Amniotic epithelial cell (primary cell): ENCODE data around the gene COL26A1.
A peak's percentile ranks its signal among the peaks of the same experiment; 100 is the strongest.

ENCODE experiments used
- DNase-seq: peaks from one replicate; pipeline ENCODE4 v3.0.0-alpha.2; 2010; ENCODE audit warnings: low read depth

The COL26A1 gene

DNA sequence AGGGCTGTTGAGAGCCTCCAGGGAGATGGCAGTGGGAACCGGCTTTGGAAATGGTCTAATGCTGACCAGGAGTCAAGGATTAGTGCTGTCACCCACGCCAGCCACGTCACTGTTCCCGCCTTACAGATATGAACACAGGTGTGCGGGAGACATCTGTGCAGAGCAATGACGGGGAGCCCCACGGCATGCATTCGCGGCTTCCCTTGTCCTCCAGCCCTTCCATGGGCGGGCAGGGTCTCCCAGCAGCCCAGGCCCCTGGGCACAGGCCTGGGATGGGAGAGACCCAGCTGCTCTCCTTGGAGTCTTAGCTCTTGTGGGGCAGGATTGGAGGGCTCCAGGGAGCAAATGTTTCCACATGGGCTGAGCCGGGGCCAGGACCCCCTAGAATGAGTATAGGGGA lies 172.2 kb downstream of the COL26A1 start:
- DNase-seq = no peak

GRCh38 chr7:101535351-101535751 lies 172.7 kb downstream of the COL26A1 start:
- DNase-seq = no peak

GRCh38 chr7:101536232-101536631 lies 173.6 kb downstream of the COL26A1 start:
- DNase-seq = no peak

DNA sequence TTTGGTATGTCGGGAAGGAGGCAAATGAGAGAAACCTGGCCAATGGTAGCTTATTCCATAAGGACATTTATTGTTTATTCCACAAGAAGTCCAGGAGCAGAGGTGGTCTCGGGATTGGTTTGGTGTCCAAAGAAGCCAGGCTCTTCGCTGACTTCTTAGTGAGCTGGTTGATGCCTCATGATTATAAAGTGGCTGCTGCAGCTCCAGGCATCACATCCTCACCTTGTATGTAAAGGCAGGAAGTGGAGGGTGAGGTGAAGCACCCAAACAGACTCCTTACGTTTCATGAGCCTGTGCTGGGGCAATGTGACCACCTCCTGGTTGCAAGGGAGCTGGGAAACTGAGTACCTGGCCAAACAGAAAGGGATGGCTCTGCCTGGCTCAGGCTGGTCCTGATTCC lies 174.0 kb downstream of the COL26A1 start:
- DNase-seq = no peak

DNA sequence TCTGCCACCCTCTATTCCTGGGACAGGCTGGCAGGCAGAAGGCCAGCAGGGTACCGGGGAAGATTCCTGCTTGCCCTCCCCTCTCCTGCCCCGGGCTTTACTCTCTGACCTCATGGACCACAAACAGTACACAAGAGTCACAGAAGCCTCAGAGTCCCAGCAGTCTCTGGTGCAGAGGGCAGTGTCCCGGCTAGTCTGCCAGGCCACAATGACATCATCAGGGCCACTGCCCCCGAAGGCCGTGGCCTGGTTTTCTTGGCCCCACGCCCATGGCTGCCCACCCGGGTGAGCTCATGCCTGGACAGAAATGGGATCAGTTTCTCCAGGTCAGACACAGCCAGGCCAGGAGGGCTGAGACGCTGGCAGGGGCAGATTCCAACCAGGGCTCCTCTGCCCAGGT lies 174.5 kb downstream of the COL26A1 start:
- DNase-seq = peak; percentile 40

DNA sequence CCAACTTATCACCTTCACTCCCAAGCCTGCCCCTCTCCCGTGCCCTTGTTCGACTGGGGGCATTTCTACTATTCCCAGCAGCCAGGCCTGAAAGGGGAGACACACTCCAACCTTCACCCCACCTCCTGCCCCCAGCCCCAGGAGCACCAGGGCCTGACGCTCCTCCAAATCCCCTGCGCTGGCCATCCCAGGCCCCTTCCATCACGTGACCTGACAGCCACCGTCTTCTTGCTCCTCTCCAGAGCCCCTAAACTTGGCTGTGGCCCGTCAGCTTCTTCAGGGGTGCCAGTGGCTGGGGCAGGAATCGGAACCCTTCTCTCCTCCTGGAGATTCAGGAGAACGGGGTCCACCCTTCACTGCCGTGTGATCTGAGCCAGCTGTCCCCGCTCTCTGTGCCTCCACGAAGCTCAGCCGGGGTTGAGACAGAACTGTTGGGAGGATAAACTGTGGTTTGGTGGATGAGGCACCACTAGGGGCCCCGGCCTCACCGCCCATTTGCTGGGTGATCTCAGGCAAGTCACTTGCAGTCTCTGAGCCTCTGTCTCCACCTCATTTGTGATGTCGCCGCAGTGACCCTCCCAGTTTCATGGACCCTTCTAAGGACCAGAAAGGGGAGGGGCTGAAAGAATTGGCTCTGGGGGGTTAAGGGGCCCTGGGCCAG lies 175.4 kb downstream of the COL26A1 start:
- no peak for DNase-seq

GRCh38 chr7:101538596-101539459 lies 176.2 kb downstream of the COL26A1 start:
- no peak for DNase-seq

GRCh38 chr7:101539784-101540183 lies 177.1 kb downstream of the COL26A1 start:
- no peak for DNase-seq

GRCh38 chr7:101542527-101543241 lies 180.0 kb downstream of the COL26A1 start:
- peak; percentile 33 for DNase-seq

DNA sequence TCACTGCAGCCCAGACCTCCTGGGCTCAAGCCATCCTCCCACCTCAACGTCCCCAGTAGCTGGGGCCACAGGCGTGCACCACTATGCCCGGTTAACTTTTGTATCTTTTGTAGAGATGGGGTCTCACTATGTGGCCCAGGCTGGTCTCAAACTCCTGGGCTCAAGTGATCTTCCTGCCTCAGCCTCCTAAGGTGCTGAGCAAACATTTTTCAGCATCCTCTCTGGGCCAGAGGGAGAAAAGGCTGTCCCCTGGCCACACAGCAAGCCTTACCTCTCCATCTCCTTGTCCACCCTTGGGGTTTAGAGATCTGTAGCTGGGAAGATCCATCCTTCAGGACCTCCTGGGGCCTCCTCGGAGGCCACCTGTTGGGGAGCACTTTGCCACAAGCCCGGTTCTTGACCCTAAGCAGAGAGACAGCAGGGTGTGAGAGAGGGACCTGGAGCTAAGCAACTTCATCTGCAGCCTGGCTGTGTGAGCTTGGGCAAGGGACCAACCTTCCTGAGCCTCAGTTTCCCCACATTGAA lies 180.6 kb downstream of the COL26A1 start:
- DNase-seq = no peak

DNA sequence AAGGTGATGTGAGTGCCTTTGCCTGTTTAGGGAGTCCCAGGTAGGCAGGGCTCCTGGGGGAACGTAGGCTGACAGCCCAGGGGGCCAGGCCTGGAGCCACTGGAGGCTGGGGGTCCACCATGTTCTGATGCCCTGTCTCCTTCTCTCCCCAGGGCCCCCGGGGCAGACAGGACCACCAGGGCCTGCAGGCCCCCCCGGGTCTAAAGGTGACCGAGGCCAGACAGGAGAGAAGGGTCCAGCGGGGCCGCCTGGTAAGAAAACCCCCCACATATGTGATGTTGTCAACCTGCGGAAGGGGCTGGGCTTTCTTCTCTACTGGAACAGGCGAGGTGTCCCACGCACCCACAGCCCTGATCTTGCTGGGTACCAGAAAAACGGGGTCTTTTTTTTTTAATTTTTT lies 181.2 kb downstream of the COL26A1 start:
- no peak for DNase-seq

GRCh38 chr7:101545441-101546190 lies 182.9 kb downstream of the COL26A1 start:
- no peak for DNase-seq

GRCh38 chr7:101546308-101546936 lies 183.7 kb downstream of the COL26A1 start:
- no peak for DNase-seq

DNA sequence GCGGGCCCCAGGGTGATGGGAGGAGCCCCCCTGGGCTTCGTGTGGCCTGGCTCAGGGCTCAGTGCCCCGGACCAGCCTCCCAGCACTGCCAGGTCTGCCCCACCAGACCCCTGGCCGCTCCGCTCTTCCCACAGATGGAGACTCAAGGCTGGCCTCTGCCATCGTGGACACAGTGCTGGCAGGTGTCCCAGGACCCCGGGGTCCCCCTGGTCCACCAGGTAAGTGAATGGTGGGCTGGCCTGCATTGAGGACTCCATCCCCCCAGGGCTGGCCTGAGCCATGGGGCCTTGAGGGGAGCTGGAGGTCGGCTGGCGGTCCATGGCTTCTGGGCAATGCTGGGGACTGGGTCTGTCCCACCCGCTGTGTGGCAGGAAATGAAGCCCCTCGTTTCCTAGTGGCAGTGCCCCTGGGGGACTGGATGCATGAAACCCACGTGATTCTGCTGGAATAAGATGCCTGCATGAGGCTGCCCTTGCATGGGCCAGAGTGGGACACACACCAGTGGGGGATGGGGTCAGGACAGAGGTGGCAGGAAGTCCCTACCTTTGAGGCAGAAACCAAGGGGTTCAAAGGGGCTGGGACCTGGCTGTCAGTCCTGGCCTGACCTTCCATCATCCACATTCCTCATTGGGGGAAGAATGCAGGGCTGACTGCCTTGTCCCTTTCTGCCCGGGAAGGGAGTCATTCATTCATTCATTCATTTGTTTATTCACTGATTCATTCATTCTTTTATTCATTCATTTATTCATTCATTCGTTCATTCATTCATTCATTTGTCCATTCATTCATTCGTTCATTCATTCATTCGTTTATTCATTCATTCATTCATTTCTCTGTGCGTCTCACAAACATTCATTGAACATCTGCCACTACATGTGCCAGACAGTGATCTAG lies 184.6 kb downstream of the COL26A1 start:
- no peak for DNase-seq

GRCh38 chr7:101547916-101548661 lies 185.4 kb downstream of the COL26A1 start:
- DNase-seq = no peak

GRCh38 chr7:101549734-101550133 lies 187.1 kb downstream of the COL26A1 start:
- no peak for DNase-seq

- no peak for DNase-seq
Observed at GRCh38 chr7:101550641-101551541, 188.2 kb downstream of the COL26A1 start.

DNA sequence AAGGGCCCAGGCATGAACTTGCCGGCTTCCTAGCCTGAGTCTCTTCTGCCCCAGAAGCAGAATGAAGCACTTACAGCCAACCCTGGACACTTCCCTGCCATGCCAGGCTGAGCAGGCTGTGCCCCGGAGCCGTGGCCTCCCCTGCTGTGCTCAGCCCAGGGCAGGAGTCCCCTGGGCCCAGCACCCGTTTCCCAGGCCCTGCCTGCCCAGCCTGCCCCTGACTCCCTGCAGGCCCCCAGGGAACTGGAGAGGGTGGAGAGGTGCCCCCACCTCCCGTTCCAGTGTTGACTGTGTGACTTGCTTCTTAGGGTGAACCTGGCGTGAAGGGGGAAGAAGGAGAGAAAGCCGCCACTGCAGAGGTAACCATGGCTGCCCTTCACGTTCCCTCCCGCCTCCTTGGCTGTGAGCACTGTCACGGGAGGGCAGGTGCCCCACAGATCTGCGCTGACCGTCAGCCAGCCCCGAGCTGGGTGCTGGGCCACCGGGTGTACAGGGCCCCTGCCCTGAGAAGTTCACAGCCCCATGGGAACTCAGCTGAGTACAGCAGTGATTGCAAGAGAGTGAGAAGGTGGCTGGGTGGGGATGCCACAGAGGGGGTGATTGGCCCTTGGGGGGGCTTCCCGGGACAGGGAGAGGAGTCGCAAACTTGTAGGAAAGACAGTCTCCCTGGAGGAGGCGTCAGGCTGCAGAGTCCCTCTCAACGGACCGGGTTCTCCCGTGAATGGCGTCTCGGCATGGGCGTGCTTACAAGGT lies 190.5 kb downstream of the COL26A1 start:
- DNase-seq = no peak
